GM19035 (cell line): ENCODE results near the gene PSD4.

Experiments
- ATAC-seq: cut with Tn5 transposase; IDR thresholded peaks from one replicate; pipeline ENCODE4 v1.9.1; 2021; ENCODE audit not compliant: unreplicated experiment

Gene PSD4

DNA sequence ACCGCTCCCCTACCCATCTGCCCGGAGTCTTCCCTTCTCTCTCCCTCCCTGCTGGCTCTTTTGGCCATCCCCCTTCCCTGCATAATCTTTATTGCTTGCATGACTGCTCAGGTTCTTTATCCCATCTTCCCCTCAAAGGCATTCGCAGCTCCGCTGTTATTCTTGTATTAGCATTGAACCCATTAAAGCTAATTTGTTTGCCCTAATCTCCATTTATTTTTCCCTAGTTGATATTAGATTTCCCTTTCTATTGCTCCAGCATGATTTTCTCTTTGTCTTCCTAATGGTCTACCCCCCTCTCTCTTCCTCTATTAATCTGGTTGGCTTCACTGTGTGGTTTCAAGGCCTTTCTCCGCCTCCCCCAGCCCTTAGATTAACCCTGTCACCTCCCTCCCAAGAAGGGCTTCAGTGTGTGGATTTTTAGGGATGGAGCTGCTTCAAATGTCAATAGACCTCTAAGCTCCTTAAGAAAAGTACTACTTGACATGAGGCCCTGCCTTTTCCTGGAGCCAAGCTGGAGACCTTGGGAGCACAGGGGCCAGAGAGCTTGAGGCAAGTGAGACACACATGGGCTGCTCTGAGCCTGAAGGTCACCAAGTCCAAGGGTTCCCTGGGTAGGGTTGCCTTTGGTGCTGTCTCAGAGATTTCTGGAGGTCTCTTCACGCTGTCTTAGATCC lies 84.8 kb downstream of the PSD4 start:
- no peak for ATAC-seq
